ENCODE measurements around the gene DHX8. TPM values are rescaled to one million over a fixed set of nuclear protein-coding genes. Genes with fewer than 3 reads are reported as not detected.

The DHX8 gene
- total and polyA plus RNA-seq, 2 of the 8 experiments (the other 6 are each of a cell fraction or from before 2014, with no cell fraction given), result 30.5 to 59.4 TPM

- Histone ChIP-seq H2BK20ac (ENCODE audit: low read length) (peak overlapping the region; percentile 82; the same call in 1 of the 2 replicates), H3K4ac (replicated peaks; ENCODE audit: insufficient read length, low read depth, low read length) (no peak overlapping the region), H3K9ac (replicated peaks in 1 of 4; ENCODE audit: extremely low read depth in 1 of 4, low read depth in 3 of 4, low read length in 3 of 4) (0 out of 7 replicates have a peak overlapping the region, but pooled peaks of 1 of the 4 experiments have one; percentile 3), H2BK15ac (ENCODE audit: low read length) (peak overlapping the region; percentile 95; the same call in 1 of the 2 replicates), H3K79me1 (ENCODE audit: low read depth, low read length) (no peaks in the 10 kb centered on the region), H3K79me2 (ENCODE audit: control insufficient read depth in 1 of 2, insufficient read depth in 2 of 2, low read length in 2 of 2) (peaks cover 0 to 10% of the 10 kb centered on the region in 2 experiments; a peak in 2 of 4 replicates), H3K23me2 (ENCODE audit: low read depth, low read length) (peaks cover 16% of the 10 kb centered on the region), H4K91ac (replicated peaks; ENCODE audit: insufficient read length, low read length) (peak overlapping the region; percentile 86), H3K36me3 (ENCODE audit: control insufficient read depth in 2 of 4, insufficient read depth in 4 of 4, low read length in 3 of 4) (no peaks in the 10 kb centered on the region), H3K4me3 (ENCODE audit: extremely low read depth in 1 of 4, insufficient read depth in 2 of 4, low read depth in 3 of 4, low read length in 4 of 4) (no peak overlapping the region), H2BK12ac (ENCODE audit: low read depth, low read length) (peak overlapping the region; percentile 97; the same call in 1 of the 2 replicates), H3K4me2 (ENCODE audit: insufficient read depth in 1 of 2, low read depth in 2 of 2, low read length in 2 of 2) (peak overlapping the region in 1 of 2 experiments; percentile 27; a peak in 2 of 4 replicates), H2BK120ac (replicated peaks; ENCODE audit: low read depth, low read length) (peak overlapping the region; percentile 38), H4K8ac (ENCODE audit: extremely low read depth, insufficient read depth, low read length) (no peak overlapping the region), H3K56ac (replicated peaks; ENCODE audit: insufficient read length, low read depth, low read length) (no peak overlapping the region), H3K14ac (ENCODE audit: insufficient read length) (no peak overlapping the region), H2BK5ac (ENCODE audit: low read depth, low read length) (peak overlapping the region; percentile 60; the same call in 1 of the 2 replicates), H3K27me3 (replicated peaks in 1 of 4; ENCODE audit: control insufficient read depth in 3 of 4, extremely low read depth in 1 of 4, insufficient read depth in 3 of 4, low read length in 3 of 4) (peaks cover 0 to 12% (median 7%) of the 10 kb centered on the region in 4 experiments; a peak in 5 of 7 replicates), H2AFZ (ENCODE audit: low read length) (no peak overlapping the region), H3K4me1 (replicated peaks in 1 of 4; ENCODE audit: control insufficient read depth in 3 of 4, insufficient read depth in 4 of 4, low read length in 3 of 4) (peaks cover 4 to 27% (median 13%) of the 10 kb centered on the region in 4 experiments), H4K20me1 (replicated peaks in 1 of 2; ENCODE audit: control insufficient read depth in 1 of 2, insufficient read depth in 2 of 2, low read length in 2 of 2) (no peaks in the 10 kb centered on the region), H4K5ac (ENCODE audit: insufficient read length, low read depth, low read length) (no peak overlapping the region), H3K9me3 (ENCODE audit: insufficient read depth in 2 of 2, low read depth in 1 of 2, low read length in 1 of 2) (no peaks in the 10 kb centered on the region), H2AK5ac (ENCODE audit: low read depth, low read length) (peak overlapping the region; percentile 75; the same call in 1 of the 2 replicates), H3K18ac (ENCODE audit: extremely low read depth, low read length) (peak overlapping the region; percentile 78), H3K27ac (ENCODE audit: low read depth, low read length) (no peak overlapping the region), H3K23ac (ENCODE audit: insufficient read length) (no peak overlapping the region)
- ChIA-PET CTCF (ENCODE audit: partially characterized antibody) (interaction anchor here (0.5 to 2.1 kb wide), 9 partner anchors 11 to 212 kb away, joined by 3 to 11 read pairs (median 5); partner anchors contain the start of gene DHX8), POLR2A (ENCODE audit: partially characterized antibody) (interaction anchor here (1.0 to 1.3 kb wide), 4 partner anchors 11 to 23 kb away, joined by 3 to 7 read pairs (median 5); no protein-coding TSS in a partner anchor)
- WGBS, 2 experiments (ENCODE audit: extremely low coverage in 1 of 2, insufficient coverage in 1 of 2, insufficient read length in 1 of 2, insufficient replicate concordance in 2 of 2, low coverage in 1 of 2, low lambda C conversion rate in 2 of 2, missing lambda C conversion rate in 1 of 2), result 82% methylated on average over 3 of the region's 3 CpGs; no CpG with 5 or more reads in 1 of the 2 experiments
- no peak for DNase-seq (ENCODE audit: low read depth in 1 of 2, low spot score in 2 of 2)
- FAIRE-seq, result no peak
- TF ChIP-seq TCF12 (IDR thresholded peaks at IDR 0.05; ENCODE audit: low read depth, low read length) (no peak), HDAC6 (IDR thresholded peaks at IDR 0.05; ENCODE audit: low read depth, low read length) (no peak), KDM4A (IDR thresholded peaks at IDR 0.05; ENCODE audit: low read depth, low read length, severe bottlenecking) (no peak), ASH2L (IDR thresholded peaks at IDR 0.05; ENCODE audit: low read length) (no peak), SP2 (IDR thresholded peaks at IDR 0.05; ENCODE audit: low read length) (no peak), CREB1 (IDR thresholded peaks at IDR 0.05) (no peak), RFX5 (IDR thresholded peaks at IDR 0.05; ENCODE audit: borderline replicate concordance, low read depth, low read length) (no peak), GABPA (IDR thresholded peaks at IDR 0.05; ENCODE audit: borderline replicate concordance, insufficient read depth, low read length) (no peak), RNF2 (IDR thresholded peaks at IDR 0.05; ENCODE audit: borderline replicate concordance, low read depth, low read length, missing control alignments, poor library complexity, severe bottlenecking) (no peak)
Observed at GRCh38 chr17:43548689-43549379, 65.1 kb downstream of the DHX8 start.

Data from H1 (cell line).